DOHH2 (cell line): Measurements from ENCODE around the gene FBXO36.

Experiments used
- H3F3A ChIP-seq: fragments of 200-600 bp; sonication (generic), shearing (Covaris generic); 2 replicates; pipeline ENCODE4 v1.6.0; 2016; ENCODE audit warnings: antibody characterized with exemption, mild to moderate bottlenecking; ENCODE audit not compliant: control insufficient read depth, insufficient read depth
- H3K27ac ChIP-seq: fragments of 200-600 bp; sonication (generic); 2 replicates; pipeline ENCODE4 v1.5.1; 2014; ENCODE audit warnings: low read depth, mild to moderate bottlenecking, low read length, moderate library complexity
- H3K27me3 ChIP-seq: fragments of 200-600 bp; sonication (generic); 2 replicates; pipeline ENCODE4 v1.6.1; 2014; ENCODE audit warnings: mild to moderate bottlenecking, low read length, mixed read lengths; ENCODE audit not compliant: control insufficient read depth
- H3K36me3 ChIP-seq: fragments of 200-600 bp; sonication (generic); 2 replicates; pipeline ENCODE4 v1.6.1; 2014; ENCODE audit warnings: mild to moderate bottlenecking, low read length, moderate library complexity, mixed read lengths; ENCODE audit not compliant: control insufficient read depth
- H3K4me1 ChIP-seq: fragments of 200-600 bp; sonication (generic); 2 replicates; pipeline ENCODE4 v1.6.1; 2014; ENCODE audit warnings: mild to moderate bottlenecking, low read length, mixed read lengths; ENCODE audit not compliant: control insufficient read depth
- H3K4me2 ChIP-seq: fragments of 200-600 bp; sonication (generic); 2 replicates; pipeline ENCODE4 v1.6.0; 2014; ENCODE audit warnings: mild to moderate bottlenecking, low read length, moderate library complexity
- H3K4me3 ChIP-seq: fragments of 200-600 bp; sonication (generic); 2 replicates; pipeline ENCODE4 v1.5.1; 2014; ENCODE audit warnings: mild to moderate bottlenecking, low read length, mixed read lengths
- H3K79me2 ChIP-seq: fragments of 200-600 bp; sonication (generic); 2 replicates; pipeline ENCODE4 v1.6.1; 2014; ENCODE audit warnings: mild to moderate bottlenecking, low read length, mixed read lengths; ENCODE audit not compliant: control insufficient read depth
- H3K9me2 ChIP-seq: fragments of 200-600 bp; sonication (generic); replicated peaks from 2 replicates; pipeline ENCODE4 v1.6.1; 2014; ENCODE audit warnings: mild to moderate bottlenecking, low read length, mixed read lengths; ENCODE audit not compliant: control insufficient read depth
- H3K9me3 ChIP-seq: fragments of 200-600 bp; sonication (generic); 2 replicates; pipeline ENCODE4 v1.6.1; 2014; ENCODE audit warnings: antibody characterized with exemption, low read length, mixed read lengths; ENCODE audit not compliant: control insufficient read depth, insufficient read depth
- H4K20me1 ChIP-seq: fragments of 200-600 bp; sonication (generic); 2 replicates; pipeline ENCODE4 v1.6.0; 2014; ENCODE audit warnings: low read depth, mild to moderate bottlenecking, antibody characterized with exemption, low read length, moderate library complexity; ENCODE audit not compliant: control insufficient read depth, insufficient read depth
- EZH2phosphoT487 ChIP-seq: fragments of 200-600 bp; sonication (generic); IDR thresholded peaks from 2 replicates; pipeline ENCODE4 v1.6.1; 2017; ENCODE audit warnings: borderline replicate concordance, mild to moderate bottlenecking, antibody characterized with exemption, low read length, moderate library complexity, mixed read lengths
- TF ChIP-seq, protein P1 (sequence below): fragments of 200-600 bp; sonication (generic); IDR thresholded peaks from one replicate; pipeline ENCODE4 v1.5.1; 2014; ENCODE audit warnings: antibody characterized with exemption, mild to moderate bottlenecking, low read depth, low read length; ENCODE audit not compliant: poor library complexity, severe bottlenecking

The FBXO36 gene

DNA sequence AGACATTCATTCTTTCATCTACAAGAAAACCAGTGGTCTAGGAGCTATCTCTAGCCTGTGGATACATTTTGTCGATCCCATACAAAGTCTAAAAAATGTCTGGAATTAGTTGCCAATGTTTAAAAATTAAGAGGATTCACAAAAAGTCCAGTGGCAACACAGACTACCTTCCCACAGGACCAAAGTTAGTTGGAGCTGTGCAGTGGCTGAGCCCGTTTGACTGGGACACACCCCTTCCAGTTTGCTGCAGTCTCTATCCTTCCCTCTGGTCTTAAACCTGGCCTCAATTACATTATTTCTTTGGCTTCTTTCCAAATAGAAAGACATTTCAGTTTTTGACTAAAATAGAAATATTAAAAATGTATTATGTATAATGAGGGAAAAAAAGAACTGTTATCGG is 127.8 kb downstream of the FBXO36 start:
- no peak for TF ChIP-seq EZH2phosphoT487
- TF ChIP-seq, protein P1, sequence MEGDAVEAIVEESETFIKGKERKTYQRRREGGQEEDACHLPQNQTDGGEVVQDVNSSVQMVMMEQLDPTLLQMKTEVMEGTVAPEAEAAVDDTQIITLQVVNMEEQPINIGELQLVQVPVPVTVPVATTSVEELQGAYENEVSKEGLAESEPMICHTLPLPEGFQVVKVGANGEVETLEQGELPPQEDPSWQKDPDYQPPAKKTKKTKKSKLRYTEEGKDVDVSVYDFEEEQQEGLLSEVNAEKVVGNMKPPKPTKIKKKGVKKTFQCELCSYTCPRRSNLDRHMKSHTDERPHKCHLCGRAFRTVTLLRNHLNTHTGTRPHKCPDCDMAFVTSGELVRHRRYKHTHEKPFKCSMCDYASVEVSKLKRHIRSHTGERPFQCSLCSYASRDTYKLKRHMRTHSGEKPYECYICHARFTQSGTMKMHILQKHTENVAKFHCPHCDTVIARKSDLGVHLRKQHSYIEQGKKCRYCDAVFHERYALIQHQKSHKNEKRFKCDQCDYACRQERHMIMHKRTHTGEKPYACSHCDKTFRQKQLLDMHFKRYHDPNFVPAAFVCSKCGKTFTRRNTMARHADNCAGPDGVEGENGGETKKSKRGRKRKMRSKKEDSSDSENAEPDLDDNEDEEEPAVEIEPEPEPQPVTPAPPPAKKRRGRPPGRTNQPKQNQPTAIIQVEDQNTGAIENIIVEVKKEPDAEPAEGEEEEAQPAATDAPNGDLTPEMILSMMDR: no peak
- Histone ChIP-seq H3F3A (no peaks in the 10 kb centered on the region), H3K36me3 (no peaks in the 10 kb centered on the region), H3K79me2 (no peaks in the 10 kb centered on the region), H3K9me2 (no peaks in the 10 kb centered on the region), H3K9me3 (no peaks in the 10 kb centered on the region), H3K4me2 (no peak overlapping the region), H3K4me1 (no peaks in the 10 kb centered on the region), H3K27me3 (no peaks in the 10 kb centered on the region), H3K4me3 (no peak overlapping the region), H4K20me1 (no peaks in the 10 kb centered on the region), H3K27ac (no peak overlapping the region)

DNA sequence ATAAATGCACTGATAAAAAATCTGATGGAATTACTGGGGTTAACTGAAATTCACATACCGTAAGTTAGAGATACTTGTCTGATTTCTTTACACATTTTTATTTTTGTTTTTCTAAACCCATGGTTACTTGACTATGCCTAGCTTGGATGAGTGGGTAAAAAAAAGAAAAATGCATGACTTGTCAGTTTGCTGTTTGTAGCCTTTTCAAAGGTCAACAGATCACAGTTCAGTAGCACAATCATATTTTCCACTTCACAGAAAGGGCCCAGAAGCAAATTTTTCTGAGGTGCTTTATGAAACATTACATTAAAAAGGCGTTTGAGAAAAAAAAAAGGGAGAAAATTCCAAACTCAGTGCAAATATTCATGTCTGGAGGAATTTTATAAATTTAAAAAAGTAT is 130.0 kb downstream of the FBXO36 start:
- Histone ChIP-seq H3K4me2 (no peak overlapping the region), H3K36me3 (no peaks in the 10 kb centered on the region), H3F3A (no peaks in the 10 kb centered on the region), H3K79me2 (no peaks in the 10 kb centered on the region), H4K20me1 (no peaks in the 10 kb centered on the region), H3K9me3 (no peaks in the 10 kb centered on the region), H3K27me3 (no peaks in the 10 kb centered on the region), H3K27ac (no peak overlapping the region), H3K9me2 (no peaks in the 10 kb centered on the region), H3K4me3 (no peak overlapping the region), H3K4me1 (no peaks in the 10 kb centered on the region)
- TF ChIP-seq, protein P1: no peak
- no peak for TF ChIP-seq EZH2phosphoT487

GRCh38 chr2:230053753-230054478 is 131.6 kb downstream of the FBXO36 start:
- Histone ChIP-seq H3F3A (no peaks in the 10 kb centered on the region), H3K4me3 (no peak overlapping the region), H3K9me3 (no peaks in the 10 kb centered on the region), H3K27ac (no peak overlapping the region), H3K9me2 (no peaks in the 10 kb centered on the region), H4K20me1 (no peaks in the 10 kb centered on the region), H3K36me3 (no peaks in the 10 kb centered on the region), H3K27me3 (no peaks in the 10 kb centered on the region), H3K79me2 (no peaks in the 10 kb centered on the region), H3K4me1 (no peaks in the 10 kb centered on the region), H3K4me2 (no peak overlapping the region)
- no peak for TF ChIP-seq EZH2phosphoT487
- TF ChIP-seq, protein P1: no peak
